ENCODE measurements around the gene EIF4G3.

DNA sequence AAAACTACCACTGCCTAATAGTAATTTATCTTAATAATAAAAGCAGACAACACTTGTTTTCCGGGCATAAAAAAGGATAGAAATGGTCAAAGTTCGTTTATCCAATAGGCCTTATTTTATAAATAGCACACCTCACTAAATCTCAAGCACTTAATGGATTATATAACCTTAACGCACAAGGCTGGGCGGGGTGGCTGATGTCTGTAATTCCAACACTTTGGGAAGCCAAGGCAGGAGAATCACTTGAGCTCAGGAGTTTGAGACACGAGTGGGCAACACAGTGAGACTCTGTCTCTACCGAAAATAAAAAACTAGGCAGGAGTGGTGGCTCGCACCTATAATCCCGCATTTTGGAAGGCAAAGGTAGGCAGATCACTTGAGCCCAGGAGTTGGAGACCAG, 12.4 kb downstream of the EIF4G3 start:
- TF ChIP-seq, protein P1, sequence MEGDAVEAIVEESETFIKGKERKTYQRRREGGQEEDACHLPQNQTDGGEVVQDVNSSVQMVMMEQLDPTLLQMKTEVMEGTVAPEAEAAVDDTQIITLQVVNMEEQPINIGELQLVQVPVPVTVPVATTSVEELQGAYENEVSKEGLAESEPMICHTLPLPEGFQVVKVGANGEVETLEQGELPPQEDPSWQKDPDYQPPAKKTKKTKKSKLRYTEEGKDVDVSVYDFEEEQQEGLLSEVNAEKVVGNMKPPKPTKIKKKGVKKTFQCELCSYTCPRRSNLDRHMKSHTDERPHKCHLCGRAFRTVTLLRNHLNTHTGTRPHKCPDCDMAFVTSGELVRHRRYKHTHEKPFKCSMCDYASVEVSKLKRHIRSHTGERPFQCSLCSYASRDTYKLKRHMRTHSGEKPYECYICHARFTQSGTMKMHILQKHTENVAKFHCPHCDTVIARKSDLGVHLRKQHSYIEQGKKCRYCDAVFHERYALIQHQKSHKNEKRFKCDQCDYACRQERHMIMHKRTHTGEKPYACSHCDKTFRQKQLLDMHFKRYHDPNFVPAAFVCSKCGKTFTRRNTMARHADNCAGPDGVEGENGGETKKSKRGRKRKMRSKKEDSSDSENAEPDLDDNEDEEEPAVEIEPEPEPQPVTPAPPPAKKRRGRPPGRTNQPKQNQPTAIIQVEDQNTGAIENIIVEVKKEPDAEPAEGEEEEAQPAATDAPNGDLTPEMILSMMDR (conservative IDR thresholded peaks at IDR 0.05 in 1 of 2, IDR thresholded peaks at IDR 0.05 in 1 of 2; ENCODE audit: extremely low read depth in 1 of 2, insufficient read depth in 1 of 2, low read depth in 1 of 2, low read length in 2 of 2) = no peak
- TF ChIP-seq EZH2 (IDR thresholded peaks at IDR 0.05; ENCODE audit: borderline replicate concordance, low read length) = no peak
